GM12865 (cell line): ENCODE measurements around the gene TNFRSF1A.
"Not testable (repeated sequence)": the region's sequence is repeated elsewhere in the genome, so short reads cannot be mapped to it uniquely, and the experiment has no call there.

Experiments
- DNase-seq: peaks from one replicate; pipeline ENCODE4 v3.0.0; 2010; ENCODE audit warnings: low read depth
- H3K4me3 ChIP-seq: 2 replicates; pipeline ENCODE4 v1.5.1; 2011; ENCODE audit warnings: mild to moderate bottlenecking, low read depth, low read length, control low read depth
- CTCF ChIP-seq: IDR thresholded peaks from 2 replicates; pipeline ENCODE4 v1.5.1; 2011; ENCODE audit warnings: low read length, control low read depth, low read depth, inconsistent platforms; ENCODE audit not compliant: insufficient read depth; ENCODE audit errors: missing control alignments

The TNFRSF1A gene

GRCh38 chr12:6347367-6348338 is 5.8 kb upstream of the TNFRSF1A start:
- no peak for TF ChIP-seq CTCF
- no peak overlapping the region for H3K4me3 ChIP-seq
- DNase-seq, result no peak

- DNase-seq, result no peak
- TF ChIP-seq CTCF, result no peak
- no peak overlapping the region for H3K4me3 ChIP-seq
Observed at GRCh38 chr12:6346942-6347341, 5.1 kb upstream of the TNFRSF1A start.

- no peak for TF ChIP-seq CTCF
- no peak for DNase-seq
- no peak overlapping the region for H3K4me3 ChIP-seq
Observed at GRCh38 chr12:6346235-6346832, 4.5 kb upstream of the TNFRSF1A start.

GRCh38 chr12:6345319-6346091 is 3.6 kb upstream of the TNFRSF1A start:
- no peak for DNase-seq

GRCh38 chr12:6344101-6344660 is 2.3 kb upstream of the TNFRSF1A start:
- not testable (repeated sequence) for H3K4me3 ChIP-seq, DNase-seq

More at GRCh38 chr12:6345319-6346091, 3.6 kb upstream of the TNFRSF1A start:
- no peak overlapping the region for H3K4me3 ChIP-seq
- TF ChIP-seq CTCF, result no peak

- DNase-seq, result no peak
- TF ChIP-seq CTCF, result no peak
- no peak overlapping the region for H3K4me3 ChIP-seq
Observed at GRCh38 chr12:6343518-6343917, 1.6 kb upstream of the TNFRSF1A start.
